ENCODE data around the gene ELMO1. TPM values are rescaled to one million over a fixed set of nuclear protein-coding genes. Genes with fewer than 3 reads are reported as not detected.

ELMO1 gene
- total RNA-seq, 1 experiment from 2014 or later = 1.1 TPM

DNA sequence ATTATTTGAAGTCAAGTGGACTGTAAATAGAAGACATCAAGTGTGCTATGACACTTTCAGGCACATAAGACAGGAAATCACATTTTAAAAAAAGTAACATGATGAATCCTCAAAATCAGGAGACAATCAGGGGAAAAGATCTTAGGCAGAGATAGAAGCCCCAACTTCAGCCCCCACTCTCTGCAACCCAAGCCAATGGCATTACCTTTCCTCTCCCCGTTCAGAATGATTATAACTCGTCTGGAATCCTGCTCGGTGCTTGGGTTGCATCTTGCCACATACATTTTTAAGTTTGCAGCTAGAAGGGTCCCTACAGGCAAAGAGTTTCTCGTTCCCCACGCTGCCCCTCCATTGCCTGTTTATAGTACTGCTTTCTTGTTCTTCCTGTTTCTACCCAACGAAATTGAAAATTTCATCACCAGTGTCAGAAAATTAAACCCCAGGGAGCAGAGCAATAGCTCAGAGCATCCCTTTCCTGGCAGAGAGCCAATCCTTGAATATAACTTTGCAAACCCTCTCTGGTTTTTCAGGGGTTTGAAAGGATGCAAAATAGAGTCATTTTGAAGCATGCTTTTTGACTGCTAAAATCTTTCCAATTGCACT, 463.9 kb downstream of the ELMO1 start:
- no peaks in the 10 kb centered on the region for H3K79me2 ChIP-seq (ENCODE audit: insufficient read depth, low read length)
- no peak overlapping the region for H3K27ac ChIP-seq (ENCODE audit: low read depth, low read length)
- no peak overlapping the region for H3K4me2 ChIP-seq (ENCODE audit: low read length)
- CTCF ChIA-PET = interaction anchor here (1.7 to 6.5 kb wide), 3 partner anchors 18 to 214 kb away, joined by 4 to 48 read pairs (median 9); no protein-coding TSS in a partner anchor
- intact Hi-C loops (cut with micrococcal nuclease) = loop anchor here (5.0 kb wide), 2 partner anchors 212 to 498 kb away; no protein-coding TSS in a partner anchor
- no peak overlapping the region for H3K9ac ChIP-seq (ENCODE audit: low read length)
- no peak overlapping the region for H2AFZ ChIP-seq (ENCODE audit: low read depth, low read length, poor library complexity, severe bottlenecking)
- H3K27me3 ChIP-seq (ENCODE audit: insufficient read depth, low read length) = no peaks in the 10 kb centered on the region
- POLR2A ChIA-PET = no interaction called here
- ATAC-seq (no peak), DNase-seq (ENCODE audit: low read depth, low spot score) (no peak)
- H4K20me1 ChIP-seq (ENCODE audit: insufficient read depth) = no peaks in the 10 kb centered on the region
- TF ChIP-seq, protein P1, sequence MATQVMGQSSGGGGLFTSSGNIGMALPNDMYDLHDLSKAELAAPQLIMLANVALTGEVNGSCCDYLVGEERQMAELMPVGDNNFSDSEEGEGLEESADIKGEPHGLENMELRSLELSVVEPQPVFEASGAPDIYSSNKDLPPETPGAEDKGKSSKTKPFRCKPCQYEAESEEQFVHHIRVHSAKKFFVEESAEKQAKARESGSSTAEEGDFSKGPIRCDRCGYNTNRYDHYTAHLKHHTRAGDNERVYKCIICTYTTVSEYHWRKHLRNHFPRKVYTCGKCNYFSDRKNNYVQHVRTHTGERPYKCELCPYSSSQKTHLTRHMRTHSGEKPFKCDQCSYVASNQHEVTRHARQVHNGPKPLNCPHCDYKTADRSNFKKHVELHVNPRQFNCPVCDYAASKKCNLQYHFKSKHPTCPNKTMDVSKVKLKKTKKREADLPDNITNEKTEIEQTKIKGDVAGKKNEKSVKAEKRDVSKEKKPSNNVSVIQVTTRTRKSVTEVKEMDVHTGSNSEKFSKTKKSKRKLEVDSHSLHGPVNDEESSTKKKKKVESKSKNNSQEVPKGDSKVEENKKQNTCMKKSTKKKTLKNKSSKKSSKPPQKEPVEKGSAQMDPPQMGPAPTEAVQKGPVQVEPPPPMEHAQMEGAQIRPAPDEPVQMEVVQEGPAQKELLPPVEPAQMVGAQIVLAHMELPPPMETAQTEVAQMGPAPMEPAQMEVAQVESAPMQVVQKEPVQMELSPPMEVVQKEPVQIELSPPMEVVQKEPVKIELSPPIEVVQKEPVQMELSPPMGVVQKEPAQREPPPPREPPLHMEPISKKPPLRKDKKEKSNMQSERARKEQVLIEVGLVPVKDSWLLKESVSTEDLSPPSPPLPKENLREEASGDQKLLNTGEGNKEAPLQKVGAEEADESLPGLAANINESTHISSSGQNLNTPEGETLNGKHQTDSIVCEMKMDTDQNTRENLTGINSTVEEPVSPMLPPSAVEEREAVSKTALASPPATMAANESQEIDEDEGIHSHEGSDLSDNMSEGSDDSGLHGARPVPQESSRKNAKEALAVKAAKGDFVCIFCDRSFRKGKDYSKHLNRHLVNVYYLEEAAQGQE (IDR thresholded peaks at IDR 0.05; ENCODE audit: low read depth) = no peak
- TF ChIP-seq, protein P2, sequence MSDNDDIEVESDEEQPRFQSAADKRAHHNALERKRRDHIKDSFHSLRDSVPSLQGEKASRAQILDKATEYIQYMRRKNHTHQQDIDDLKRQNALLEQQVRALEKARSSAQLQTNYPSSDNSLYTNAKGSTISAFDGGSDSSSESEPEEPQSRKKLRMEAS (IDR thresholded peaks at IDR 0.05) = no peak
- TF ChIP-seq JUND (IDR thresholded peaks at IDR 0.05) (no peak), RAD21 (IDR thresholded peaks at IDR 0.05; ENCODE audit: low read depth) (no peak), SIN3A (IDR thresholded peaks at IDR 0.05; ENCODE audit: low read depth) (no peak), YY1 (IDR thresholded peaks at IDR 0.05; ENCODE audit: extremely low read depth, insufficient replicate concordance, low read depth, low read length) (no peak), CEBPB (IDR thresholded peaks at IDR 0.05; ENCODE audit: low read depth) (no peak), CBX3 (IDR thresholded peaks at IDR 0.05; ENCODE audit: low read depth) (no peak), ZFX (IDR thresholded peaks at IDR 0.05) (no peak), SRF (IDR thresholded peaks at IDR 0.05; ENCODE audit: low read depth) (no peak), POLR2A (IDR thresholded peaks at IDR 0.05; ENCODE audit: borderline replicate concordance, extremely low read depth, insufficient read depth, insufficient read length) (no peak), EGR1 (IDR thresholded peaks at IDR 0.05; ENCODE audit: low read depth) (no peak), FOSL1 (IDR thresholded peaks at IDR 0.05; ENCODE audit: low read depth) (no peak)
- no peaks in the 10 kb centered on the region for H3K9me3 ChIP-seq (ENCODE audit: control insufficient read depth in 1 of 2, insufficient read depth in 1 of 2, low read depth in 1 of 2, low read length in 2 of 2)
- H3K9me2 ChIP-seq (ENCODE audit: insufficient read depth) = no peaks in the 10 kb centered on the region
- H3K4me1 ChIP-seq (ENCODE audit: control insufficient read depth in 1 of 2, insufficient read depth in 2 of 2, low read length in 2 of 2) = peaks cover 4 to 7% of the 10 kb centered on the region in 2 experiments; a peak in 3 of 4 replicates
- RAD21 ChIA-PET (ENCODE audit: low non-redundant PET in 1 of 2, low total read pairs in 2 of 2, uncharacterized antibody in 2 of 2, unreplicated experiment in 2 of 2) = interaction anchor here in 1 of 2 experiments (0.9 kb wide), 1 partner anchor 197 kb away, joined by 3 read pairs; no protein-coding TSS in a partner anchor
- no peaks in the 10 kb centered on the region for H3K36me3 ChIP-seq (ENCODE audit: control insufficient read depth in 1 of 2, insufficient read depth in 2 of 2, low read length in 2 of 2)
- H3K4me3 ChIP-seq (replicated peaks in 1 of 2; ENCODE audit: low read depth in 1 of 2, low read length in 2 of 2) = no peak overlapping the region
- BruUV-seq (replicated peaks) = no TSS peak
